Astrocyte (in vitro differentiated cells and primary cell): ENCODE results near the gene LRRC27.

ENCODE experiments used
- CTCF ChIP-seq: IDR thresholded peaks from 2 replicates; pipeline ENCODE4 v1.5.1; 2011; ENCODE audit warnings: low read depth, mild to moderate bottlenecking, inconsistent platforms, low read length, moderate library complexity; ENCODE audit not compliant: insufficient read depth
- EZH2 ChIP-seq: IDR thresholded peaks from 2 replicates; pipeline ENCODE4 v1.6.1; 2012; ENCODE audit warnings: mild to moderate bottlenecking, low read length, inconsistent platforms; ENCODE audit not compliant: insufficient read depth

- no peak for TF ChIP-seq CTCF
- no peak for TF ChIP-seq EZH2
These were observed 38.7 kb downstream of the LRRC27 start for GRCh38 chr10:132370426-132371340.
